Activated CD8-positive, alpha-beta memory T cell treated with anti-CD3 and anti-CD28 coated beads for 36 hours (primary cell): ENCODE data around the gene AFM. TPM values are rescaled to one million over a fixed set of nuclear protein-coding genes. Genes with fewer than 3 reads are reported as not detected.

Experiments used
- total RNA-seq, 2 experiments: library from RNA; stranded (reverse); gene quantifications; one replicate each; pipeline ENCODE4 v1.2.3, GENCODE V29; 2021

AFM gene
- total RNA-seq, 2 experiments from 2014 or later = not detected

Other genes with a start within 250 kb of the AFM start
- gene ANKRD17, start 222.9 kb upstream of the AFM start, total RNA-seq = 10 to 100 TPM; 61.6 to 62.6 TPM
- gene ALB, start 77.5 kb upstream of the AFM start, total RNA-seq = not detected
- gene AFP, start 45.5 kb upstream of the AFM start, total RNA-seq = not detected
- not detected for gene RASSF6, start 138.7 kb downstream of the AFM start, total RNA-seq